CD4-positive, alpha-beta T cell treated with Interleukin-2 at 100 ng/mL for 4 hours (primary cell): ENCODE measurements around the gene TRPC3.

ENCODE experiments used
- DNase-seq: peaks from one replicate; pipeline ENCODE4 v3.0.0-alpha.2; 2020; ENCODE audit warnings: low spot score

The TRPC3 gene

DNA sequence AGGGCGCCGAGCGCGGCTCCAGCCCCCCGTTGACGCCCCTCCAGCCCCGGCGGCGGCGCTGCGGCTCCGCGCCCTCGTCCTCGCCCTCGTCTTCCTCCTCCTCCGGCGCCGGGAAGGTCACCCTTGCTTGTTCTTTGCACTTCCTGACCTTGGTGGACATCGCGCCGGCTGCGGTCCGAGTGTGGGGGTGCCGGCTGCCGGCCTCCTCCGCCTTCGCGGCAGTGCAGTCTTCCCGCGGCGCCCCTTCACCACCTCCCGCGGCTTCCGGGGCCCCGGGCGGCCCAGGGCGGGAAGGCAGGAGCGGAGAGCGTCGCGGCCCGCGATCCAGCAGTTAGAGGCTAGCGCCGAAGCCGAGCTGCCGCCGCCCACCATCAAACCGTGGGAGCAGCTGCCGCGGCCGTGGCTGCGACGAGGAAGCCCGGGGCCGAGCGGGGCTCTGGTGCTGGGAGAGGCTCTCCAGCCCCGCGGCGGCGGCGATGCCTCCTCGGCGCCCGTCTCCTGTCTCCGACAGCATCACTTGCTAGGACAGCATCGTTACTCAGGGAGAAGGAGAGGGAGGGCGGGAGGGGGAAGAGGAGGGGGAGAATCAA lies at the start of gene TRPC3:
Gene TRPC3, minus strand, starts transcription at position 540 of the 590 bp plus-strand sequence. Its CDS starts 380 bp downstream, at position 160.
- DNase-seq, result no peak

DNA sequence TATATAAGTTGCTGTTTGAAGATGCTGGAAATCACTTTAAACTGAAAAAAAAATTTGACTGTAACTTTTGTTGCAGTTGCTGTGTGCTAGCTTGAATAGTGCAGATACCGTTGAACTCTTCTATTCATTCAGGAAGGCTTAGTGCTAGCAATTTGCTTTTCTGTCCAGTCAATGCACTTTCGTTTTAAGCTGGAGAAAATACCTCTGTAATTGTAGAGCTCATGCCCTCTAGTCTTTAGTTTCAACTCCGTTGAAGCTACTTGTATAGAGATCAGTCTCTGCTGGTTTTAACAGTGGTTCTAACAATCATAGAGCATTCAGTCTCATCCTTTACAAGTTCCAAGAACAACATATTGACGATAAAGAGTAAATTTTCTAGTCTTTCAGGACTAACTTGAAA lies 49.0 kb upstream of the TRPC3 start:
- no peak for DNase-seq

DNA sequence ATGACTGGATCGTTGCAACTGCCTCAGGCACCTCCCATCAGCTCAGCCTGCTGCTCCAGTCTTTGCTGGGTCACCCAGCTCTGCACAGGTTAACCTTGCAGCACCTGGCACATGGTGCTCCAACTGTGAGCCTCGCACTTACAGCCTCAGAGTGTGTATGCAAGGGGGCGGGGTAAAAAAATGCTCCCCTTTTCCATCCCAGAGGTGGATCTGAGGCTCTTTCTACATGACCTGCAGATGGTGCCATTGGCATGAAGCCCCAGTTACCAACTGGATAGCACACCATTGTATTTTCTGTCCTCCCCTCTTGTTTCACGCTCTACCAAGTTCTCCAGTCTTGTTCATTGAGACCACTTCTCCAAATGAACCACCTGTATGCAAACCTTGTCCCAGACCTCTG lies 46.2 kb upstream of the TRPC3 start:
- DNase-seq, result no peak

DNA sequence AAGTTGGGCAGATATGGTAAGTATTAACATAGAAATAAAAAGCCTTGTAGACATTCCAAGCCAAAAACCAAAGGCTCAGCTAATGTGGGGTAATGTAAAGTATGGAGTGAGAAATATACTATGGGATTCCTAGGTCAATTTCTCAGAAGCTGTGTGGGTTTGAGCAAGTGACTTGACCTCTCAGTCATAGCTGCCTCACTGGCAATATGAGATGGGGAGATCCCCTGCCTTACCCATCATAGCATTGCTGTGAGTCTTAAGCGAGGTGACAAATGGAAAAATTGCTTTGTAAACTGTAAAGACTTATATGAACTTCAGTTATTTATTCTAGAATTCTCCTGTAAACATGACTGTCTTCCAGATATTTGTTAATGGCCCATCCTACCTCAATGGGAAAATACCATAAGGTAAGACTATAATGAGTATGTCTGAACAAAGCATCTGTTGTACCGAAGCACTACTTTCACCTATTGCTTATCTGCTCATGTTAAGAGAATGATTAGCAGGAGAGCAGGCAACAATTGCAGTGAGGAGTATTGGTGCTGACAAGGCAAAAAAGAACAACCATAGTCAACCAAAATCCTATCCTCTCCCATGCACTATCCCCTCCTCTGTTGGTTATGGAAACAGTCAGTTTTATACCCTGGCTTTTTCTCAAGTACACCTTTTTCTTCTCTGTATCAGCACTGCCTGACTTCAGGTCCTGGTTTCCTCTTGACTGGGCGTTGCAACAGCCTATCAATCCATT lies 44.1 kb upstream of the TRPC3 start:
- no peak for DNase-seq

DNA sequence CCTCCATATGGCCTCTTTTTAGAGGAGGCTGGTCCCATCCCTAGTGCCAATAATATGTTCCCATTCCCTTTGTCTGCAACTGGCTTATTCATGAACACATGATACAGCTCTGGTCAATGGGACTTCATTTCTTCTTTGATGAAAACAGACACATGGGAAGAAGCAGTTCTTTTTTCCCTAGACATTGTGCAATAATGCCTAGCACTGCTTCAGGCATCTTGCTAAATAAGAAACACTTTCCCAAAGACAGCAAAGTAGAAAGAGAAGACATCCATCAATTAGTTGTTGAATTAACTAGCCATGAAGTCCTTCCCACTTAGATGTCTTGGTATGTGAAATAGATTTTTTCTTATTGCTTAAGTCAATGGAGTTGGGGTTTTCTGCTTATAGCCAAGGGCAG lies 40.1 kb upstream of the TRPC3 start:
- no peak for DNase-seq

DNA sequence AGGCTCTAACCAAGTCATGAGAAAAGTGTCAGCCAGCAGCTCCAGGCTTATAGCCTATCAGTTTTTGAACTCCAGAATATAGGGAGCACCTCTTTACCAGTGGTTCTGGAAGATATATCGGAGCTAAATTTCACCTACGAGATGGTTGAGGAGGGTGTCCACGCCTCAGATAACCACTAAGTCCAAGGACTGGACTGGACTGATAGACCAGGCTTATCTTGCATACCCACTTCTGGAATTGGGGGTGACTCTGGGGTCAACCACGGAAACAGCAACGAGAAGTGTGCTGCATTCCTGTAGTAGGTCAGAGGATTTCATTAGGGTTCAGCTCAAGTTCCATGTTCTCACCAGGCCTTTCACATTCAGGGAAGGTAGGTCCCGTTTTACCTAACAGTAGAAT lies 38.6 kb upstream of the TRPC3 start:
- no peak for DNase-seq

DNA sequence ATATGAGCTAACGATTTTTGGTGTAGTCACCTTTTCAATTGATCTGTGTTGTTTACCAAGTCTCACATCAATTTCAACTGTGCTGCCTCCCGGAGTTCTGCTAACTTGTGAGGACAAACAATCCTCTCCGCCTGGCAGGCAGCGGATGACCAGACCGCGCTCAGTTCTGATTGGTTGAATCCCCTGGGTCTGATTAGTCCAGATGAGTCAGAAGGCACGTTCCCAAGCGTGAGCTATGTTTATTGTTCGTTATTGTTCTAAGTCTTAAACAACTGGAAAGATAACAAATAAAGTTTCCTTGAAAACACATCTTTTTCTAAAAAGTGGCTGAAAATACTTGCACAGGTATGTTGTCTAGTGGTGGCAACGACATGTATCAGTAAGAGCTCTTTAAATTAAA lies 37.9 kb upstream of the TRPC3 start:
- DNase-seq, result no peak

DNA sequence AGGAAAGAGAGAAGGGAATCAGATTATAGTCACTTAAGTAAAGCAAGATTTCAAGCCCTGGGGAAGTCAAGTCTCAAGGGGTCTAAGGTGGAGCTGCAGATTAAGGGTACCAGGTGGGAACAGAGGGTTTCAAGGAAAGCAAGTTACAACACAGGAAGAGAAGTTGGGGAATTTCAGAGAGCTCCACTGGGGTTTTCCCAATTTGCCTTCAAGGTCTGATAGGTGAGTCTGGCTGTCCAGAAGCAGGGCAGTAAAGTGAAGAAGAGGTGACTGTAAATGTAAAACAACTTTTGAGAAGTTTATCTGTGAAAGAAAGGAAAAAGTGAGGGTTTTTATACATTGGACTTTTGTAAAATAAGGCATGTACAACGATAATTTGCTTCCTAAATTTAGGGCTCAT lies 37.1 kb upstream of the TRPC3 start:
- no peak for DNase-seq

DNA sequence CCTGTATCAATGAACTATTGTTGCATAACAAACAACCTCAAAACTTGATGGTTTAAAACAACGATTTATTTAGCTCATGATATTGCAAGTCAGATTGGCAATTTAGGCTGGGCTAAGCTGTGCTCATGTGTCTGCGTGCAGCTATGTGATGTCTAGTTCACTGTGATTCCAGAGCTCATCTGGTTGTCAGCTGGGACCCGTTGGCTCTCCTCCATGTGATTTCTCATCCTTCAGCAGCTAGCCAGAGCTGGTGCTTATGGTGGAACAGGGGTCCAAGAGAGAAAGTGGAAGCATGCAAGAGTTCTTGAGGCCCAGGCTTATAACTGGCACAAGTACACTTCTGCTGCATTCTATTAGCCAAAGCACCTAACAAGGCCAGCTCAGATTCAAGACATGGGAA lies 28.8 kb upstream of the TRPC3 start:
- DNase-seq, result no peak

DNA sequence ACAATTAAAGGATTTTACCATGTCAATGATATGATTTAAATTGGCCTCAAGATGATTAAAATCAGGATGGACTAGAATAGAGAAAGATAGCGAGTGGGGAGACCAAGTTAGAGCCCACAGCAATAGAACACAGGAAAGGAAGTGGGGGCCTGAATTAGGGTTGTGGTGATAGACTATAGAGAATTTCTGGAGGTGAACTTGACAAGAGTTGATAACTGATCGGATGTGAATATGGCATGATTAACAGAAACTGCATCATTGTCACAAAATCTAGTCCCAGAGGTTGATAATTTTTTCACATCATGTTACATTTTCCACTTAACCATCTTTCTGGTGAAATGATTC lies 26.3 kb upstream of the TRPC3 start:
- peak; percentile 5 for DNase-seq

DNA sequence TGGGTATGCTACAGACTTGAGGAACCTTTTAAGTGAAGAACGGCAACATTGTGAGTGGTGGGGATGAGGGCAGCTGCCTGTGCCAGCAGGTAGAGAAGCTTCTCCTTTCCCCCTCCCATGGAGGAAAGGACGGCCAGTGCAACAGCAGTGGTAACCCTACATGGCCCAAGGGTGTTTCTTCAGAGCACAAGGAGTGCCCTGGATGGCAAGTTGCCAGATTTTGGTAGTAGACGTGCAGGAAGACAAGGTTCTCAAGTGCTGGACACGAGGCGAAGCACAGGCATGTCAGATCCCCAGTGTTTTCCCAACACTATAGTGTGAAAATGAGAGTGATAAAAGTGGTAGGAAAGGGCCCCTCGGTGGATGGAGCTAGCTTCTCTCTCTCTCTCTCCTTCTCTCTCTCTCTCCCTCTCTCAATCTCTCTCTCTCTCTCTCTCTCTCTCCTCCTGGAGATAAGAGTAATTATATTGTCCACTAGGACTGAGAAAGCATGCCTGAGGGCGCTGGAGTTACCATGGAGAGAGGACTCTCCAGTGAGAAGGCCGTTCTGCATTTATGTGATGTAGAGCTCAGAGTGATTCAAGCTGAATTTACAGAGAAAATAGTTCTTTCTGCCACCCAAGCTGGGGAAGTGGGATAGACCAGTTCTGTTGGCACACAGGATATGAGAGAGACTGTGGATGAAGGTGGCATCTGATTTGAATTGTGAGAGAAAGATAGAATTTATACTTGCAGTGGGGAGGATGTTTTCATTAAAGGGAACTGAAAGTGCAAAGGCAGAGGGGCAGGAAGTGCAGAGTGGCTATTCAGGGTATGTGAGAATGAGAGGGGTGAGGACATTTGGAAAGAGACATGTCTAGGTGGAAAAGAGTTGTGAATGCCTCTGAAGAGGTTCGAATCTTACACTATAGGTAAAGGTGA lies 25.7 kb upstream of the TRPC3 start:
- DNase-seq, result peak; percentile 27

DNA sequence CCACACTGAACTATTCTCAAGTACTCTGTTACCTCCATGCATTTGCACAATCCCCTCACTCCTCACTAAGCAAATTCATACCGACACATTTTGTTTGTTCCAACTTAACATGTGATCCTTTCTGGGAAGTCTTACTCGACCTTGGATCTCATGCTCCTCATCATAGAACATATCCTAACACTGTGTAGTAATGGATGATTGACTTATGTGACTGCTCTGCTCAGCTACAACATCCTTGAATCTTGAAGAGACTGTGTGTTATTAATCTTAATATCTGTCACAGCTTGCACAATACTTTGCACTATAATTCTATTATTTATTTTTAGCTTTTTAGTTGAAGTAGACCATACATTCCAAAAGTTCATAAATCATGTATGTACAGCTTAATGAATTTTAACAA lies 23.9 kb upstream of the TRPC3 start:
- DNase-seq, result no peak

DNA sequence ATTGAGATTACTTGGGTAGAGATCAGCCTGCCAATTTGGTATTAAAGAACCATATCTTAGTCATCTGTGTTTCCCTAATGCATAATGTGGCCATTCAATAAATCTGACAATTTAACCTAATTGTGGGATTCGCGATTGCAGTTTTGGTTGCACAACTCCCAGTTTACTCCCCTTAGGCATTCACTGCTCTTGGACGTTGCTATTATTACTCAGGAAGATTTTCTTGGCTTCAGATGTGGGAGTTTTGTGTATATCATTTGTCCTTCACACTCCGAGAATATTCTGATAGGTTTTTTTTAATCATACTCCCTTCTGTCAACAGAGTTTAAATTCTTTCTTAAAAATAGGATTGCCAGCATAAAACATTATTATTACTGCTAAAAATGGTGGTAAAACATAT lies 22.0 kb upstream of the TRPC3 start:
- DNase-seq, result no peak

DNA sequence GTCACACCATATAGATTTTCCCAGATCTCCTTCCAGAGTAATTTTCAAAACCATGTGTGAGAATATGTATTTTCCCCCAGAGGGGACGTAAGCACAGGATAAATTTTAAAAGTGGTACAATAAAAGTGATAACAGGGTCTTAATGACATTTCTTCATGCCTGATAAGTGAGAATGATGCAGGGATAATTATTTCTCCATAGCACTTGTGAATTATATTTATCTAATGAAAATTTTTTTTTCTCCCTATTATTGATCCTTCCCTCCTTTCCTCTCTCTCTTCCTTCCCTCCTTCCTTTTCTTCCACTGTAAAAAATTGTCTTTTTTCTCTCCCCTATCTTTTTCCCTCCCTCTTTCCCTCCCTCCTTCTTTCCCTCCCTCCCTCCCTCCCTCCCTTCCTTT lies 17.0 kb upstream of the TRPC3 start:
- no peak for DNase-seq

DNA sequence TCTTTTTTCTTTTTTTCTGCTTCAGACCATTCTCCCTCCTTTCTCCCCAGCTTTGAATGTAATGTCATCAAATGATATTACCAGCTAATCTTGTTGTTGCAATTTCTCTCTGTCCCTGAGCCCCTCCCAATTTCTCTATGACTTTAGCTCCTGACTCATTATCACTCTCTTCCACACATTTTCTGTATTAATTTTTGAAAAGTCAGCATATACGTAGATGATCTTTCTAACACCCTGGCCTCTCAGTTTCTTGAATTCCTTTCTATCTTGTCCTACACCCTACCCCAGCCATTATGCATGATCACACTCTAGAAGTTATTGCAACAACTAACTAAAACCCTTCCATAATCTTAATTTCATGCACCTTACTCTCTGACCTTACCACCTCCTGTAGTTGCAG lies 13.1 kb upstream of the TRPC3 start:
- DNase-seq, result no peak

DNA sequence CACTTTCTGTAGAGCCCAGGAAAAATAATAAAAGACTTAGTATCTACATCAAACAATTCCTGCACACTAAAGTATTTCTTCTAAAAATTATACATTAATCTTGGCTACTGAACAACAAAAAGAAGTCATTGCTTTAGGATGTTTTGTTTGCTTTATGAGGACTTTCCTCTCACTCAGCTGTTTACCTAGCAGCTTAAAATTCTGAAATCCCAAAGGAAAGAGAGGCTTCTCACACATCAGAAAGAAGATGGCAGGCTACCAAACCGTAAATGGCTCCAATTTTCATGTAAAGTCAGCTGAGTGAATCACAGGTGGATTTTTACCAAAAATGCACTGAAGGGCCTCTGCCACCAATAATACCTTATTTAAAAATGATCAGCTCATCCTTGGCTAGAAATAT lies 9.0 kb upstream of the TRPC3 start:
- no peak for DNase-seq

DNA sequence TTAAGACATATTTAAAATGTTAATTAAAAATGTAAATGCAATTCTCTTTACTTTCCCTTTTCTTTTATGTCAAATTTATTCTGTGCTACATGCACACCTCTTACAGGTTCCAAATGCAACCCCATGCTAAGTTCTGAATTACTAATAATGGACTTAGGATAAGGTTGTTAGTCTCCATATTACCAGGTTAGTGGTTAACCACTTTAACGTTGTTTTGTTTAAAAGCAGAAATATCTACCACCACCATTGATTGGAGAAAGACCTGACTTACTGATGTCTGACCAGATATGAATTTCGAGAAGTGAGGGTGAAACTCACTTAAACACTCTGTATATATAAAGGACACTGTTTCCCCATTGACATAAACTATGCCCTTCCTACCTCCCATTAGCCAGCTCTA lies 6.9 kb upstream of the TRPC3 start:
- no peak for DNase-seq

DNA sequence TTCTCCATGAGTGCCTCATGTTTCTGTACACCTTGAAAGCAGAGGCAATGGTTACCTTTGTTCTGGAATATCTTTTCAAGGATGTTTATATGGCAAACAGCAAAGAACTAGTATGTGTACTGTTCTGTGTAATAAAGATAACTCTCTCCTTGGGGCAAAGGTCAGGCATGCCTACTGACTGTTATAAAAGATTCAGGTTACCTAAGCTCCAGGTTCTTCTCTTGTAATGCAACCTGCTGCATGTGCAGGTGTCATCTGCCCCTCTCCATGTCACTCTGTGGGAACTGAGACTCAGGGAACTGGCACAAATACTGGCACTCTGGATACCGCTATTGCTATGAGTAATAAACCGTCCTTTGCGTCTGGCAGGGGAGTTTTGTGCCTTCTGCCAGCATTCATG lies 5.4 kb upstream of the TRPC3 start:
- no peak for DNase-seq

DNA sequence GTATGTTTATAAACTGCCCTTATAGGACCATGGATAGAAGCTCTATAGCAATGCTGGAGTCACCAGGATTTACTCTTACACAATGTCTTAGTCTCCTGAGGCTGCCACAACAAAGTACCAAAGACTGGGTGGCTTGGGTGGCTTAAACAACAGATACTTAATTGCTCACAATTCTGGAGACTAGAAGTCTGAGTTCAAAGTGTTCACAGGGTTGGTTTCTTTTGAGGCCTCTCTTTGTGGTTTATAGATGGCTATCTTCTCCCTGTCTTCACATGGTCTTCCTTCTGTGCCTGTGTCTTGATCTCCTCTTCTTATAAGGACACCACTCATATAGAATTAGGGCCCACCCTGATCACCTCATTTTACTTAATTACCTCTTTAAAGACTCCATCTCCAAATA lies 2.0 kb upstream of the TRPC3 start:
- no peak for DNase-seq

DNA sequence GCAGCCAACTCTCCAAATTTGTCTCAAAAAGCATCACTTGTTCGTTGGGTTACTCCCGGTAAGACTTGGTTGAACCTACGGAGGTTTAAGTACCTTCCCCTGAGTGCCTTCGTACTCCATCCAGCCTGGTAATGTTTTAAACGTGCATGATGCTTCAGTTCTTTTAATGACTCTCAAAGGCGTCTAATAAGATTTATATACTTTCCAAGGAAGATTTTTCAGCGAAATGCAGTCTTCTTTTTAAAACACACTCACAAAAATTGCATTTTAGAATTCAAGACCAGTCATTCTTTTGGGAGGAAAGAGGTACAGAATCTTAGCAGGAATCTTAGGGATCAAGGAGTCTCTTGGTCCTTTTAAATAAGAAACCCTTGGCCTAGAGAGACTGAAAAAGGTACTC lies 430 bp upstream of the TRPC3 start:
- DNase-seq, result no peak

DNA sequence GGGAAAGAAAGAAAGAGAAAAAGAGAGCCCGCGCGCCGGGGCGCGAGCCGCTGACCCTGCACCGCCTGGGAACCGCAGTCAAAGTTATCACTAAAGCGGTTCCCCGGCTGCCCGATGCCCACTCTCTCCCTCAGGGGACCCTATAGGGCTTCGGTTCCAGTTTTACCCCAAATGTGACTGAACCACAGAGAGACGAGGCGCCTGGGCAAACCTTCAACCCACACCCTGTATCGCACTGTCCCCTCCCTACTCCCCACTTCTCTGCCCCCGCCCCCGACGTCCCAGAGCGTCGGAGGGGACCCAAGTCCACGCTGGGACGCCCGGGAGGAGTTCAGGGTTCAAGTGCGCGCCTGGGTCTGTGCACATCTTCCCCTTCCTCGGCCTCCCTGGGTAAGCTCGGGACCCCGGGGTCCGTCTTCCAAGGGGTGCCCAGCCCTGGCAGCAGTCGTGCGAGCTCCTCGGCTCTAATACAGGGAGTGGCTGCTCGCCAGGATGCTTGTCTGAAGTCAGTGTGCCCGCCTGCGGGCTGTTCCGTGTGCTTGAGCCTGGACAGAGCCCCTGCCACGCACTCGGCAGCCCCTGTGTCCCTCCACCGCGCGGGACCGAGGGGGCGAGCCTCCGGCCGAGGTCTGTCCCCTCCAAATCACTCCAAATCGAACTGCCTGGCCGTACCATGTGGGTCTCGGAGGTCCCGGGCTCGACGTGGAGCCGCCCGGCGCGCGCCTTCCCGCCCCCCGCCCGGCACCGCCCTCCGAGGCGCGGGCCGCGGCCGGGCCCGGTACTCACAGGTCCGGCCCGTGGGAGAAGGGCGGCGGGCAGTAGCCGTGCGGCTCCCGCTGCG lies 960 bp downstream of the TRPC3 start:
- no peak for DNase-seq

DNA sequence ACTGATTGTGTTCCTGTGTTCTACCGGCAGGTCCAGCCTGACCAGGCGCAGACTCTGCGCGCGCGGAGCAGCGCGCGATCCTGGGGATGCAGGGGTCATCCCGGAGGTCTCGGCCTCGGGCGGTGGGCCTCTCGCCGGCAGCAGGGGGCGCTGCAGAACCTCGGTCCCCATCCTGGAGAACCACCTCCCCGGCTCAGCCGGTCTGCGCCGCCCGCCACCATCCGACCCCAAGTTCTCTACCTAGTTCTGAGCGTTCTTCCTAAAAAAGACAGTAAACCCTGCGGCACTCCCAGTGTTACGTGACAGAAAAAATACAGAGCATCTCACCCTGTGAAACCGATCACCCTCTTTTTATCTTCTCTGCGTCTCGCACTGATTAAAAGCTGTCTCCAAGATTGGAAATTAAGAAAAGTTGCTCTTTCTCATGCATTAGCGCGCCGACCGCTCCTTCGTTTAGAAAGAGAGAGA lies 1.6 kb downstream of the TRPC3 start:
- peak; percentile 84 for DNase-seq
